CD4-positive, alpha-beta T cell (primary cell): ENCODE measurements around the gene ING4. TPM values are rescaled to one million over a fixed set of nuclear protein-coding genes. Genes with fewer than 3 reads are reported as not detected.

Source experiments
- ATAC-seq: fragments of 200-7000 bp; cut with Tn5 transposase; one replicate; pipeline ENCODE4 v1.10.0; 2022; ENCODE audit warnings: mild to moderate bottlenecking; ENCODE audit not compliant: poor library complexity
- CTCF ChIA-PET: fragments of 350-600 bp; sonication (Branson Sonifier 250); formaldehyde crosslinking; loops from one replicate; lab custom pipeline; 2021; ENCODE audit warnings: antibody characterized with exemption, inconsistent platforms; lab: Charles Lee
- POLR2A ChIA-PET: fragments of 350-600 bp; sonication (Branson Sonifier 250); formaldehyde crosslinking; loops from one replicate; lab custom pipeline; 2021; ENCODE audit warnings: antibody characterized with exemption, inconsistent platforms; lab: Charles Lee
- DNase-seq, 14 experiments: peaks; one replicate each; pipeline ENCODE4 v3.0.0-alpha.2; 2013 to 2020; ENCODE audit warnings: mixed read lengths in 2 of 14
- H3K27ac ChIP-seq, 2 donors: one replicate each; pipeline versions ENCODE4 v1.5.1 to v1.7.0; 2013; ENCODE audit warnings: low read length in 2 of 2, low read depth in 1 of 2, mild to moderate bottlenecking in 1 of 2
- H3K27me3 ChIP-seq, 2 experiments: 1 replicate in 1 of 2; 2 replicates in 1 of 2; pipeline versions ENCODE4 v1.6.1 to v1.7.0; 2013; ENCODE audit warnings: low read length in 2 of 2, control low read depth in 1 of 2, mild to moderate bottlenecking in 1 of 2, moderate library complexity in 1 of 2; ENCODE audit not compliant: insufficient read depth in 2 of 2, control insufficient read depth in 1 of 2
- H3K36me3 ChIP-seq: one replicate; pipeline ENCODE4 v1.6.1; 2013; ENCODE audit warnings: low read length, control low read depth; ENCODE audit not compliant: insufficient read depth
- H3K4me1 ChIP-seq: one replicate; pipeline ENCODE4 v1.6.1; 2013; ENCODE audit warnings: low read length, control low read depth; ENCODE audit not compliant: insufficient read depth
- H3K4me3 ChIP-seq: one replicate; pipeline ENCODE4 v1.5.1; 2013; ENCODE audit warnings: mild to moderate bottlenecking, low read length, moderate library complexity
- H3K9me3 ChIP-seq, 2 experiments: 1 replicate in 1 of 2; 2 replicates in 1 of 2; pipeline versions ENCODE4 v1.6.1 to v1.7.0; 2013; ENCODE audit warnings: low read length in 2 of 2, mild to moderate bottlenecking in 2 of 2, control low read depth in 1 of 2, moderate library complexity in 1 of 2; ENCODE audit not compliant: control insufficient read depth in 1 of 2, insufficient read depth in 1 of 2
- H3K27ac Mint-ChIP-seq: one replicate; pipeline ENCODE4 v1.8.0; 2020; ENCODE audit warnings: mixed read lengths
- H3K27me3 Mint-ChIP-seq: one replicate; pipeline ENCODE4 v1.8.0; 2021; ENCODE audit warnings: mixed read lengths
- H3K36me3 Mint-ChIP-seq: one replicate; pipeline ENCODE4 v1.8.0; 2021; ENCODE audit warnings: low read depth, mixed read lengths
- H3K4me1 Mint-ChIP-seq: one replicate; pipeline ENCODE4 v1.8.0; 2021; ENCODE audit warnings: low read depth, mixed read lengths
- H3K4me3 Mint-ChIP-seq: one replicate; pipeline ENCODE4 v1.8.0; 2020; ENCODE audit warnings: mild to moderate bottlenecking, mixed read lengths
- H3K9me3 Mint-ChIP-seq: one replicate; pipeline ENCODE4 v1.8.0; 2020; ENCODE audit warnings: mixed read lengths
- intact Hi-C, 2 experiments: fragments of 100-400 bp; cut with DNase I in 1 of 2; cut with micrococcal nuclease in 1 of 2; formaldehyde crosslinking; loops; one replicate each; pipeline versions ENCODE4 v1.15.1 to v1.9.0; 2023 to 2025; cut with DNase I, micrococcal nuclease
- total RNA-seq, 174 experiments: library from RNA in 2 of 174; stranded (reverse) in 2 of 174; gene quantifications; one replicate each; pipeline ENCODE4 v1.2.3 and lab custom pipeline; 2021 to 2026
- TF ChIP-seq, protein P1 (sequence below): fragments of 200-600 bp; IDR thresholded peaks from one replicate; pipeline ENCODE4 v1.8.0; 2022; ENCODE audit warnings: antibody characterized with exemption, mild to moderate bottlenecking

Gene ING4
- total RNA-seq, 2 experiments from 2014 or later, result 13.8 to 17.4 TPM

DNA sequence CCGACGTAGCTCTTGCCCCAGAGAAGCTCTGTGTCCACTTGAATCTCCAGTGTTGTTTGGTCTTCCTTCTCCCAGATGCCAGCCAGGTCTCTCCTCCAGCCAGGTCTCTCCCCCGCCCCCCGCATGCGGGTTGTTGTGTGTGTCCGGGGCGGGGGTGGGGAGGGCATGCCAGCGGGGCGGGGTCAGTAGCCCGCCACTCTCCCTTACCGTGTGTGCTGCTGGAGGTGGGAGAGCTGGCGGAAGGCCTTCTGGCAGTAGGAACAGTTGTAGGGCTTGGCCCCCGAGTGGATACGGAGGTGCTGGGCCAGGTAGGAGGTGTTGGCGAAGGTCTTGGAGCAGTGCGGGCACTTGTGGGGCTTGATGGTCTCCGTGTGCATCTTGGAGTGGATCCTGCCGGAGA lies 9.2 kb upstream of the ING4 start:
- Histone ChIP-seq H3K9me3 (no peaks in the 10 kb centered on the region), H3K27me3 (no peaks in the 10 kb centered on the region), H3K27ac (no peak overlapping the region), H3K4me1 (no peaks in the 10 kb centered on the region), H3K4me3 (no peak overlapping the region), H3K36me3 (peaks cover 99% of the 10 kb centered on the region)
- ChIA-PET POLR2A (no interaction called here), CTCF (no interaction called here)
- H3K27me3 Mint-ChIP-seq, result no peaks in the 10 kb centered on the region
- TF ChIP-seq, protein P1, sequence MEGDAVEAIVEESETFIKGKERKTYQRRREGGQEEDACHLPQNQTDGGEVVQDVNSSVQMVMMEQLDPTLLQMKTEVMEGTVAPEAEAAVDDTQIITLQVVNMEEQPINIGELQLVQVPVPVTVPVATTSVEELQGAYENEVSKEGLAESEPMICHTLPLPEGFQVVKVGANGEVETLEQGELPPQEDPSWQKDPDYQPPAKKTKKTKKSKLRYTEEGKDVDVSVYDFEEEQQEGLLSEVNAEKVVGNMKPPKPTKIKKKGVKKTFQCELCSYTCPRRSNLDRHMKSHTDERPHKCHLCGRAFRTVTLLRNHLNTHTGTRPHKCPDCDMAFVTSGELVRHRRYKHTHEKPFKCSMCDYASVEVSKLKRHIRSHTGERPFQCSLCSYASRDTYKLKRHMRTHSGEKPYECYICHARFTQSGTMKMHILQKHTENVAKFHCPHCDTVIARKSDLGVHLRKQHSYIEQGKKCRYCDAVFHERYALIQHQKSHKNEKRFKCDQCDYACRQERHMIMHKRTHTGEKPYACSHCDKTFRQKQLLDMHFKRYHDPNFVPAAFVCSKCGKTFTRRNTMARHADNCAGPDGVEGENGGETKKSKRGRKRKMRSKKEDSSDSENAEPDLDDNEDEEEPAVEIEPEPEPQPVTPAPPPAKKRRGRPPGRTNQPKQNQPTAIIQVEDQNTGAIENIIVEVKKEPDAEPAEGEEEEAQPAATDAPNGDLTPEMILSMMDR, result no peak
- no peak for ATAC-seq
- H3K4me3 Mint-ChIP-seq, result no peak overlapping the region
- H3K9me3 Mint-ChIP-seq, result no peaks in the 10 kb centered on the region
- no peak for DNase-seq
- intact Hi-C loops, result no loop called here
- H3K36me3 Mint-ChIP-seq, result peaks cover 96% of the 10 kb centered on the region
- H3K27ac Mint-ChIP-seq, result no peak overlapping the region
- H3K4me1 Mint-ChIP-seq, result no peaks in the 10 kb centered on the region

DNA sequence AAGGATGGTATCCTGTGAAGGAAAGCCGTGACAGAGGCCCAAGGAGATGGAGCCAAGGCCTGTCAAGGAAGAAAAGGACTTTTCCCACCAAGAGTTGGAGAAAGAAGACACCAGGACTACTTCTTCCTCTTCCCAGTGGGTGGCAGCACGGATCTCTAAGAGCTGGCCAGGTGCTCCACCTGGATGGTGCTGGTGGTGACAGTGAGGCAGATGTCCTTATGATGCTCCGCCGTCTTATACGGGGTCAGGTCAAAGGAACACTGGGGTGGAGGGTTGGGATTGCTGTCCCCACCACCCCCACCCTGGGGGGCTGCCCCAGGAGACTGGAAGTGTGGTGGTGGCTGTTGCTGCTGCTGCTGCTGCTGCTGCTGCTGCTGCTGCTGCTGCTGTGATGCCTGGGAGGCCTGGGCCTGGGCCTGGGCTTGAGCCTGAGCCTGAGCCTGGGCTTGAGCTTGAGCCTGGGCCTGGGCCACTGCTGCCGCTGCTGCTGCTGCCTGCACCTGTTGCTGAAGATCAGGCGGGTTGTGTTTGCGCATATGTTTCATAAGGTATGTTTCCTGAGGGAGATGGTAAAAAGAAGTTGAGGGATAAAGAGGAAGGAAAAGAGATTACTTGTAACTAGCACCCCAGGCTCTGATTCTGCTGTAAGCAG lies 4.8 kb upstream of the ING4 start:
- Mint-ChIP-seq H3K27ac (no peak overlapping the region), H3K4me3 (no peak overlapping the region), H3K9me3 (no peaks in the 10 kb centered on the region), H3K36me3 (peaks cover 75% of the 10 kb centered on the region), H3K27me3 (no peaks in the 10 kb centered on the region), H3K4me1 (peaks cover 15% of the 10 kb centered on the region)
- H3K4me1 ChIP-seq, result peaks cover 6% of the 10 kb centered on the region
- POLR2A ChIA-PET, result interaction anchor here (1.2 kb wide), 1 partner anchor 40 kb away, joined by 3 read pairs; no protein-coding TSS in a partner anchor
- no peaks in the 10 kb centered on the region for H3K9me3 ChIP-seq
- intact Hi-C loops, result no loop called here
- H3K27ac ChIP-seq, result no peak overlapping the region
- no peaks in the 10 kb centered on the region for H3K27me3 ChIP-seq
- H3K4me3 ChIP-seq, result no peak overlapping the region
- peaks cover 60% of the 10 kb centered on the region for H3K36me3 ChIP-seq
- DNase-seq (no peak), ATAC-seq (no peak)
- TF ChIP-seq, protein P1, result no peak
- CTCF ChIA-PET, result interaction anchor here (1.5 kb wide), 1 partner anchor 22 kb away, joined by 3 read pairs; no protein-coding TSS in a partner anchor

DNA sequence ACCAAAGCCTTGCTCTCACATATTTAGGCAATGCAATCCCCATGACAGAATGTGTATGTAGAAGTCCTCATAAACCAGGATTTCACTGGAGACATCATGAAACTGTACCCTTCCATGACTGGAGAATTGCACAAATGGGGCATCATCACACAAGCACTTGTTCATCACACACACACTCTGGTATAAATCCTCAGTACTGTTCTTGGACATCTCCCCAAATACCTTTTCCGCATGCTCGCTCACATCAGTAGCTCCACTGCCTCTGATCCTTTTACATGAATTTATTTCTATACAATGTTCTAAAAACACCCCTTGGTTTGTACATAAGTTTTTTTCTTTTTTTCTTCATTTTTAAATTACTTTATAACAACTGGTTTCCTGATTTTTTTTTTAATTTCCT lies 3.3 kb upstream of the ING4 start:
- no peaks in the 10 kb centered on the region for H3K9me3 ChIP-seq
- peaks cover 17% of the 10 kb centered on the region for H3K4me1 ChIP-seq
- DNase-seq, result no peak
- CTCF ChIA-PET, result interaction anchor here (1.5 kb wide), 1 partner anchor 24 kb away, joined by 3 read pairs; no protein-coding TSS in a partner anchor
- H3K27ac ChIP-seq, result no peak overlapping the region
- Mint-ChIP-seq H3K27me3 (no peaks in the 10 kb centered on the region), H3K9me3 (no peaks in the 10 kb centered on the region), H3K4me1 (peaks cover 24% of the 10 kb centered on the region), H3K36me3 (peaks cover 64% of the 10 kb centered on the region), H3K4me3 (no peak overlapping the region), H3K27ac (no peak overlapping the region)
- intact Hi-C loops, result no loop called here
- TF ChIP-seq, protein P1, result no peak
- POLR2A ChIA-PET, result interaction anchor here (1.2 kb wide), 2 partner anchors 23 to 39 kb away, joined by 3 to 4 read pairs; partner anchors contain the start of gene ZNF384
- H3K4me3 ChIP-seq, result no peak overlapping the region
- H3K27me3 ChIP-seq, result no peaks in the 10 kb centered on the region
- peaks cover 46% of the 10 kb centered on the region for H3K36me3 ChIP-seq
- ATAC-seq, result no peak
